Measurements from ENCODE around the gene TBC1D7.

DNA sequence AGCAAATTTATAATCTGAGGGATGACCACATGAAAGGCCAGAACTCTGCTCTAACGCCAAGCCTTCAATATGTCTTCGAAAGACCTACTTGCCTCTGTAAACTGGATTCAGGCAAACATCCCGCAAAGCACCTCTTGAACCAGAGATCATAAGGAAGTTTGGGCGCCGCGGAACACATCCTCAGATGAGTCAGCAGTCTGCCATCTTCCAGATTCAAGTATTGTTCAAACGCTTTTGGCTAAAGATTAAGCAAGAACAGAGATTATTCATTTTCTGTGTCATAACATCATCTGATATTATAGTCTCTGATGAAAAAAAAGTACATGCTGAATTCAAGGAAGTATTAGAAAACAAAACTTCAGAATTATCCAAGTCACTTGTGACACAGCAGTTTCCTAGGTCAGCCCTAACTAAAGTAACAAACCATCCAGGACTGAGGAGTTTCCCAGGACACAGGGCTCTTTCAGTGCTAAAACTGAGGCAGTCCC lies 20.8 kb downstream of the TBC1D7 start:
- TF ChIP-seq, protein P1, sequence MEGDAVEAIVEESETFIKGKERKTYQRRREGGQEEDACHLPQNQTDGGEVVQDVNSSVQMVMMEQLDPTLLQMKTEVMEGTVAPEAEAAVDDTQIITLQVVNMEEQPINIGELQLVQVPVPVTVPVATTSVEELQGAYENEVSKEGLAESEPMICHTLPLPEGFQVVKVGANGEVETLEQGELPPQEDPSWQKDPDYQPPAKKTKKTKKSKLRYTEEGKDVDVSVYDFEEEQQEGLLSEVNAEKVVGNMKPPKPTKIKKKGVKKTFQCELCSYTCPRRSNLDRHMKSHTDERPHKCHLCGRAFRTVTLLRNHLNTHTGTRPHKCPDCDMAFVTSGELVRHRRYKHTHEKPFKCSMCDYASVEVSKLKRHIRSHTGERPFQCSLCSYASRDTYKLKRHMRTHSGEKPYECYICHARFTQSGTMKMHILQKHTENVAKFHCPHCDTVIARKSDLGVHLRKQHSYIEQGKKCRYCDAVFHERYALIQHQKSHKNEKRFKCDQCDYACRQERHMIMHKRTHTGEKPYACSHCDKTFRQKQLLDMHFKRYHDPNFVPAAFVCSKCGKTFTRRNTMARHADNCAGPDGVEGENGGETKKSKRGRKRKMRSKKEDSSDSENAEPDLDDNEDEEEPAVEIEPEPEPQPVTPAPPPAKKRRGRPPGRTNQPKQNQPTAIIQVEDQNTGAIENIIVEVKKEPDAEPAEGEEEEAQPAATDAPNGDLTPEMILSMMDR (IDR thresholded peaks at IDR 0.05): no peak
- TF ChIP-seq ZFX (IDR thresholded peaks at IDR 0.05; ENCODE audit: borderline replicate concordance): no peak
